HG03108 (cell line): ENCODE data around the gene PAM.

Source experiments
- ATAC-seq: cut with Tn5 transposase; IDR thresholded peaks from one replicate; pipeline ENCODE4 v1.9.1; 2021; ENCODE audit warnings: moderate library complexity; ENCODE audit not compliant: unreplicated experiment

The PAM gene

GRCh38 chr5:102927007-102927406, 171.9 kb downstream of the PAM start:
- ATAC-seq = no peak

- no peak for ATAC-seq
These were observed 175.1 kb downstream of the PAM start for GRCh38 chr5:102930244-102930643.

- no peak for ATAC-seq
These were observed 176.1 kb downstream of the PAM start for GRCh38 chr5:102931085-102931725.

- no peak for ATAC-seq
These were observed 177.7 kb downstream of the PAM start for GRCh38 chr5:102932781-102933180.

- ATAC-seq = no peak
These were observed 178.2 kb downstream of the PAM start for GRCh38 chr5:102933316-102933715.

GRCh38 chr5:102933721-102934459, 178.8 kb downstream of the PAM start:
- ATAC-seq = no peak

- ATAC-seq = no peak
These were observed 182.8 kb downstream of the PAM start for GRCh38 chr5:102937894-102938293.

GRCh38 chr5:102941111-102941510, 186.0 kb downstream of the PAM start:
- ATAC-seq = no peak

GRCh38 chr5:102946414-102946813, 191.3 kb downstream of the PAM start:
- no peak for ATAC-seq

- ATAC-seq = no peak
These were observed 191.9 kb downstream of the PAM start for GRCh38 chr5:102946971-102947370.

GRCh38 chr5:102955488-102955887, 200.4 kb downstream of the PAM start:
- ATAC-seq = no peak

GRCh38 chr5:102956599-102956998, 201.5 kb downstream of the PAM start:
- no peak for ATAC-seq

- no peak for ATAC-seq
These were observed 202.0 kb downstream of the PAM start for GRCh38 chr5:102957141-102957540.

- ATAC-seq = no peak
These were observed 203.4 kb downstream of the PAM start for GRCh38 chr5:102958481-102959011.

GRCh38 chr5:102959055-102959454, 203.9 kb downstream of the PAM start:
- no peak for ATAC-seq

GRCh38 chr5:102961671-102962070, 206.6 kb downstream of the PAM start:
- no peak for ATAC-seq

GRCh38 chr5:102965653-102966052, 210.5 kb downstream of the PAM start:
- no peak for ATAC-seq

GRCh38 chr5:102969641-102970040, 214.5 kb downstream of the PAM start:
- ATAC-seq = no peak

- ATAC-seq = no peak
These were observed 216.7 kb downstream of the PAM start for GRCh38 chr5:102971676-102972293.

GRCh38 chr5:102974177-102974576, 219.1 kb downstream of the PAM start:
- ATAC-seq = no peak

GRCh38 chr5:102975045-102975444, 219.9 kb downstream of the PAM start:
- no peak for ATAC-seq
